LoVo (cell line): Measurements from ENCODE around the gene GLRB.
"Not testable (repeated sequence)": the region's sequence is repeated elsewhere in the genome, so short reads cannot be mapped to it uniquely, and the experiment has no call there.

Experiments used
- DNase-seq: peaks from one replicate; pipeline ENCODE4 v3.0.0-alpha.2; 2016; ENCODE audit warnings: low spot score

Gene GLRB

DNA sequence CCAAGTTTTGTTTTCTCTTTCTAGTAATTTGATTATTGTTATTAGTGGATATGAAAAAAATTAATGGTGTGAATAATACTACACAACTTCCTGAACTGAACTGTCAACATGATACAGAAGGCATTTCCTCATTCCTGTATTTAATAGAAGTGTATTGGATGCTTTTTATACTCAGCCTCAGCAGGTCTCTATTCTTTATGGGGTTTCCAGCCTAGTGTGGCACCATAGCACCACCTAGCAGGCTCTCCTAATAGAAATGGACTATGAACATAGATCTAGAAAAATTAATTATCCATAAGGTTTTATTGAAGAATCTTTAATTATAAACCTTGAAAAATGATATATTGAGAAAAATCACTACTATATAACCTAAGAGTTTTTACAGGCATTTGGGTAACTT lies 52.4 kb downstream of the GLRB start:
- DNase-seq, result peak; percentile 24

DNA sequence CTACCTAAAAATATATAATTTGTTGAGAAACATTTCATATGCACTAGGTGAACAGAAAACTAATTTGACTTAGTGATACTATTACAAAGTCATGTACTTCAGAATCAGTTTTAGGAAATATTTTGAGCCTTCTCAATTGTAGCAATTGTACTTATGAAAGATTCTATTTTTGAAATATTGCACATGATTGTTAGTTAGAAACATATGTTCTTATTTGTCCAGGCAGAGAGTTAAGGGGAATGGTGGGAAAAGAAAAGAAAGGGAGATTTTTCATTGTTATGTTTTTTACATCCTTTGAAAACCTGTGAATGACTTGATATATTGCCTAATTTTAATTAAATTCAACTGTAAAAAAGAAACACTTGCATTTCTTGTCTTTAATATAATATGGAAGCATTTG lies 66.0 kb downstream of the GLRB start:
- no peak for DNase-seq

DNA sequence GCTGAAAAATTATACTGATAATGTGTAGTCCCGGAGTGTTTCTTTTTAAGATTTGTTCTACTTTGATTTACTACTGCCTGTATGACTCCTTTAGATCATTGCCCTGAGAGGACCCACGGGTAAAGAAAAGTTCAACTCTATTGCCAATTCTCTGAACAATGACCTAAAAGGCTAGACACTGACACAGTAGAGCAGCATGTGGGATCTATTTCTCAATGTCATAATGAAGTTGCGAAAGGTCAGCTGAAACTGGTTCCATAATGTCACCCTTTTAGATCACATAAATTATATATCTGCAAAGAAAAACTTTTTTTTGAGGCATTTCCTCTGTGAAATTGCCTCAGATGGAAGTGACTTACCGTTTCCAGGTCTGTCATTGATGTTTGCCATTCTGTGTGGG lies 67.4 kb downstream of the GLRB start:
- no peak for DNase-seq

DNA sequence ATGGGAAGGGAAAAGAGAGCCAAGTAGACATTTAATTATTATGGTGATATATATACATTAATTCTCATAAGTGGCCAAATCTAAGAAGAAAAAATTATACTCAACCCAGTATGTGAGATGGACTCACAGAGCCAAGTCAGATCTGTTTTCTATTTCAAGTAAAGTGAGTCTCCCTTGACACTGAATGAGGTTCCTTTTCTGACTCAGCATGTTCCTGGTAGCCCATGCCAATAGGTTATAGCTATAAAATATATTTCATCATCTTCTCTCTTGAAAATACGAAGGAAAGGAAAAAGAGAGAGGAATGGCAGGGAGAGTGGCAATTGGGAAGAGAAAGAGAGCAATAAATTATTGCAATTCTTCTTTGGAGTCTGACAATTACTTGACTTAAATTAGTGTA lies 75.8 kb downstream of the GLRB start:
- no peak for DNase-seq

DNA sequence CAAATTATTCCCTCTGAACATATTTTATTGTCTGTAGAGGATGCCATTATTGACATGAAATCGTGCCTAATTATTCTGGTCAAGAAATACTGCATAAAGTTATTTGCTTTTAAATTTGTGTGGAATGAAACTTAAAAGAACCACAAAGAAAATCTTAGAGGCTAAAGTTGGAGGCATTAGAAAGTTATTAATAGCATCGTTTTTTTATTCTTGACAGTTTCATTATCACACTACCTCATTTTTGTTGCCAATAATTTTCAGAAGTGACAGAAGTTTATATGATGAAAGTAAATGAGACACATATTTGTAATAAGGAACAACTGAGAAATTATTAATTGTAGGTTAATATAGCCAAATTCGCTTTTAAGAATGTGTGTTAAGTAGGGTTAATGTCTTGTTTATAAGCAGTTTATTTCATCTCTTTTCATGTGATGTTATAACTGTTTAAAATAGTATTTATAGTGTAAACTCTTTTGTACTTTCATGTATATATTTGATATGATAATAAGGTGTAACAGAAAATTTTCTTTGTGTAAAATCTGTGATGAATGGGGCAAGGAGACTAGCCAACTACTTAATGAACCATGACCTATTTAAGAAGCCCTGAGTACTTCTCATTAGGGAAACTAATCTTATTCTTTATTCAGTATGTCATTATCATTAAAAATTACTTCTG lies 90.1 kb downstream of the GLRB start:
- no peak for DNase-seq

DNA sequence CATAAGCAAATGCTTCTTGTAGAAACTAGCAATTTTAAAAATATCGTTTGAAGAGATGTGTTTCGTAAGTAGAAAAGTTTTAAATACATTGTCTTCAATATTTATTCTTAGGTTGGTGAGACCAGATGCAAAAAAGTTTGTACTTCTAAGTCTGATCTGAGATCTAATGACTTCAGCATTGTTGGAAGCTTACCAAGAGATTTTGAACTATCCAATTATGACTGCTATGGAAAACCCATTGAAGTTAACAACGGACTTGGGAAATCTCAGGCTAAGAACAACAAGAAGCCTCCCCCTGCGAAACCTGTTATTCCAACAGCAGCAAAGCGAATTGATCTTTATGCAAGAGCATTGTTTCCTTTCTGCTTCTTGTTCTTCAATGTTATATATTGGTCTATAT lies 94.4 kb downstream of the GLRB start:
- no peak for DNase-seq

DNA sequence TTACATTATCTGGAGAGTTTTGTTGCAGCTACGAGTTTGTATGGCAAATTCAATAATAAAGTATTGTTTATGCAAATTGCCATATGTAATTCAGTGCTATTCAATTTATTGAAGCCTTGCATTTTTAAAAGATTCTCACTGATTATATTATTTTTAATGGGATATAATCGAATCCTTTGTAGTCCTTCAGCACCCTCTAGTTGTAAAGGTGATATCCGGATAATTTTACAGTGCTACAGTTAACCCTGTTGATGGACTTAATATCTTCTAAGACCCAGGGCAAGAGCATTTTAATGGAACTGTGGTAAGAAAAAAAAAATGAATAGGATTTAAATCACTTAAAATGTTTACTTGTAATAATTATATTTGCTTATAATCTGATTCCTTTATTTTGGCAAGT lies 96.1 kb downstream of the GLRB start:
- DNase-seq, result no peak

DNA sequence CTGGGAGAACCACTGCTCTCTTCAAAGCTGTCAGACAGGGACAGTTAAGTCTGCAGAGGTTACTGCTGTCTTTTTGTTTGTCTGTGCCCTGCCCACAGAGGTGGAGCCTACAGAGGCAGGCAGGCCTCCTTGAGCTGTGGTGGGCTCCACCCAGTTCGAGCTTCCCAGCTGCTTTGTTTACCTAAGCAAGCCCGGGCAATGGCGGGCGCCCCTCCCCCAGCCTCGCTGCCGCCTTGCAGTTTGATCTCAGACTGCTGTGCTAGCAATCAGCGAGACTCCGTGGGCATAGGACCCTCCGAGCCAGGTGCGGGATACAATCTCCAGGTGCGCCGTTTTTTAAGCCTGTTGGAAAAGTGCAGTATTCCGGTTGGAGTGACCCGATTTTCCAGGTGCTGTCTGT lies 104.3 kb downstream of the GLRB start:
- DNase-seq, result not testable (repeated sequence)

DNA sequence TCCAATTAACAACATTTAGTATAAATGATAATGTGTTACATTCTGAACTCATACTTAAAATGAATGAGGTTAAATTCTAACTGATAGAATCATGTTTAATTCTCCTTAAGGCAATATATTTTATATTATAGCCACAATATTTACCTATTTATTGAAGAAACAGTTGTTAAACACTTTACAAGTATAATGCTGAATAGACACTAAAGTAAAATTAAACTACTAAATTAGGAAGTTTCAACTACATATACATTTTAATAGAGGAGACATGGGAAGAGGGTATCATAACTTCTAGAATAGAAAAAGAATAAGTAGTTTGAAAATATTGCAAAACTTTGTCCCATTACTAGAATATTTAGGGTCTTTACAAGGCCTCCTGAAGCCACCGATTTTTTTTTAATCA lies 108.3 kb downstream of the GLRB start:
- DNase-seq, result no peak

DNA sequence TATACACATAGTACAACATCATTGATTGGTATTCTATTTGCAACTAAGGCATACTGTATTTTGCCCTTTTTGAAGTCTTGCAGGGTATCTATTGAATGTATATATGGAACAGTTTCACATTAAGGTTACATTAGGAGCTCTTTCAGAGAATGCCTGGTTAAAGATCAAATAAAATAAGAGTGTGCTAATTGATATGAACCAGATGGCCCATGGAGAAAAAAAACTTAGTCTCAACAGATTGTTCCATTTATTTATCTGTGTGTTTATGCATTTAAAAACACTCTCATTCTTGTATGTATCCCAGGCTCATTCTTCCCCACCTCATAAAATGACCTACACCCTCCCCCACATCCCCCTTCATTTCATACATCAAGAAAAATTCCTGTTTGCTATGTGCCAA lies 109.4 kb downstream of the GLRB start:
- no peak for DNase-seq

DNA sequence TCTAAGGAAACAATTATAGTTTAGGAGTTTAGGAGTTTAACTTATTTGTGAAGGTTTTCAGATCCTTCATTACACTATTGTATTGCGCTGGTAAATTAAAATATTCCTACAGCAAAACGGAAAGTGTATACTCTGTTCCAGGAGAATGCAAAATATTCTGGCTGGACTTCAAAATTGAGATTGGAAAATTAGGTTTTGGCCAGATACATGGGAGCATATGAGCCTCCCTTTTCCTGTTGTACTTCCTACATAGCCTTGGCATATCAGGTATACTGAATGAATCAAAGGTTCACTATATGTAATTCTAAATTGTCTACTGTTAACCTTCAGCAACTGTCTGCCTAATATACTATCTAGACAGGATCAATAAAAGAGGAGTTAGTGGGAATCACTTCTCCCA lies 119.4 kb downstream of the GLRB start:
- no peak for DNase-seq

DNA sequence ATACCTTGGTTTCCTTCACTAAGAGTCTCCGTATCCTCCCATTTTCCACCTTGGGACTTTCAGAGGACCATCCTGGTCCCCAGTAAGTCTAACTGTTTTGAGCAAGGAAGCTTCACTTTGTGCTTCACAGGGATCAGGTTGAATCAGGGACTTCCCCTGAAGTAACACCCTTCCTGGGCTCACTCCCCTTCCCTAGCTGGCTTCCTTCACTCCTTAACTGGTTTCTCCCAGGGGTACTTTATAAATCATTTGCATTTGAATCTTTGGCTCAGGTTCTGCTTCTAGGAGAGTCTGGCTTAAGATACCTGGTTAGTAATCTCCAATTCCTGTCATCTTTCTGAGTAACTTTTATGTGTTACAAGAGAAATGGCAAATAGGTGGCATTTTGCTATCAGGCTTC lies 120.1 kb downstream of the GLRB start:
- no peak for DNase-seq

DNA sequence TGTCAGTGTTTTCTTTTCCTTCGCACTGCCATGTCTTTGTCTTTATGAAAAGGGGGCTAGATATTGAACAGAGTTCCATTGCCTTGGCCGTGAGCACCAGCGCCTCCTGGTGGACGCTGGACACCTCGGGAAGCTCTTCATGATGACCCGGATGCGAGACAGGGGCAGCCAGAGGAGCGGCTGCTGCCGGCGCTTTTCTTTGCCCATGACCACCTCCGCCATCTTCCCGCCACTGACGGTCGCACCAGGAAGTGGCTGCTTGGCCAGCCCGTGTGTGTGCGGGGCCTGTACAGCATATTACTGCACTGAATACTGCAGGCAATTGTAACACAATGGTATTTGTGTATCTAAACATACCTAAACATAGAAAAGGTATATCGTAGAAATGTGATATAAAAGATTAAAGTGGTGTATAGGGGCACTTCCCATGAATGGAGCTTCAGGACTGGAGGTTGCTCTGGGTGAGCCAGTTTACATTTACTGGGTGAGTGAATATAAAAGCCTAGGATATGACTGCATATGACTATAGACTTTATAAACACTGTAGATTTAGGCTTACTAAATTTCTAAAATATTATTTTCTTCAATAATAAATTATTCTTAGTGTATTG lies 128.8 kb downstream of the GLRB start:
- DNase-seq, result peak; percentile 6

DNA sequence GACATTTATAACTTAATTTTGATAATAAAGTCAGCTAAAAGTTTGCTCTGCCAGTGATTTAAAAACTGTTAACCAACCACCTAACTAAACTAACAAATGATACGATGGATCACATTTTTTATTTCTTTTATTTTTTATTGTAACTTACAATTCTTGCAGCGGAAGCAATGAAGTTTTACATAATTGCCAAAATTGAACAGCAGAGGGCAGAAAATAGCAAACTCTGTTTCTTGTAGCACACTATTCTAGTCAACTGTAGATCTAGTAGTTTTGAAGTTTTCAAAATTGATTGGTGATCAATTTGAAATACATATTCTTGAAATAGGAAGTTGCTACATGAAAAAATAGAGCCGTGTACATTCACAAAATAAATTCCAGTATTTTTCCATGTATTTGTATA lies 141.8 kb downstream of the GLRB start:
- peak; percentile 18 for DNase-seq

DNA sequence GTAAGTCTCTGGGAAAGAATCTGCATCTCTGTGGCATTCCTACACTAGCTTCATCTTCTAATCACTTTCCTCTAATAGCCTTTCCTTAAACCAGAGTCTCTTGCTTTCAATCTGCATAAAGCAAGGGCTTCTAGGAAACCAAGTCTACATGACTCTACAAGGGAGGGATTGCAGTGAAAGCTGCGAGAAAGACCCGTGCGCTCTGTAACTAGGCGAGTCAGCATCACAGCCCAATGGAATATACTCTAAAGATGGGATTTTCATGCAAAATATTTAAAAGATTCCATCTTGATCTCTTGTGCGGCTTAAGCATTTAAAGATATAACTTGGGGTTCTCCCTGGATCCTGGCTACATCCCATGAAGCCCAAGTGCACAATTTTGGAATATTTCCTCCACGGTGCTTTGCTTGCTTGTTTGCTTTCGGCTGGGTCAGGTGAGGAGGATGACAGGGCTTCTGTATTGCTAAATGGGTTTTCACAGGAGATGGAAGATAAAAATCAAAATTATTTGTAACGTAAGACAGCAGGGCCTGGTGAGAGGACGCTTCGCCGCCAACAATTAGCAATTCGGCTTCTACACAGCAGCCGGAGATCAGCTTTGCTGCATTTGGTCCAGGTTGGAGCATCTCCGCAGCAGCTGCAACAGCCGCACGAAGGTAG lies 143.9 kb downstream of the GLRB start:
- no peak for DNase-seq

DNA sequence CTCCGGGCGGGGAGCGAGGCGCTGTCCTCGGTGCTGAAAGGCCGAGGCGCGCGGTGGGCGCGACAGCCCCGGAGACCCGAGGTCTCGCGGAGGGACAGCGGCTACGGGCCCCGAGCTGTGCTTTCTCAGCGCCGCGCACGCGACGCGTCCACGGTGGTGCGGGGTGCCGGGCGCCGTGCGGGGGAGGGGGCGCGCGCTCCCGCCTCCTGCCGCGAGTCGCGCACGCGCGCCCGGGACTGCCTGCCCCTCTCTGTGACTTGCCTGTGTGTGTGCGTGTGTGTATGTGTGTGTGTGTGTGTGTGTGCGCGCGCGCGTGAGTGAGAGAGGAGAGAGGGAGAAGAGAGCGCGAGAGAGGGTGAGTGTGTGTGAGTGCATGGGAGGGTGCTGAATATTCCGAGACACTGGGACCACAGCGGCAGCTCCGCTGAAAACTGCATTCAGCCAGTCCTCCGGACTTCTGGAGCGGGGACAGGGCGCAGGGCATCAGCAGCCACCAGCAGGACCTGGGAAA lies 144.5 kb downstream of the GLRB start, which contains the start of gene GRIA2:
Gene GRIA2, plus strand, starts transcription at position 358 of the 511 bp plus-strand sequence. CDS start 315 bp downstream, outside the sequence.
- DNase-seq, result no peak

DNA sequence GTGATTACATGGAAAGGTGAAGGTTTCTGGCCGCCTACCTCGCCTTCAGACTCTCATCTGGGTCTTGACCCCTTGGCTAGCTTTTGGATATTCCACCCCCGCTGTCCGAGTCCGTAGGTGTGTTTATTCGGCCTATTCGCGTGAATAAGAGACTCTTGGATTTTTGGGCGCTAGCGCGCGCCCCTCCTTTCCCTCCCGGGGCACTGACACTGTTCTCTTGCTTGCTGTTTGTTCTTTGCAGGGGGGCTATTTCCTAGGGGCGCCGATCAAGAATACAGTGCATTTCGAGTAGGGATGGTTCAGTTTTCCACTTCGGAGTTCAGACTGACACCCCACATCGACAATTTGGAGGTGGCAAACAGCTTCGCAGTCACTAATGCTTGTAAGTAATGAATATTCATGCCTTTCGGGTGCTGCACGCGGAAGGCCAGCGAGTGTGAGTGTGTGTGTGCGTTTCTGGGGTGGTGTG lies 145.5 kb downstream of the GLRB start:
- DNase-seq, result no peak
